Fibroblast of mammary gland (primary cell): Measurements from ENCODE around the gene PTPRK.

Source experiments
- DNase-seq: peaks from one replicate; pipeline ENCODE4 v3.0.0-alpha.2; 2010; ENCODE audit warnings: low read depth
- H3K4me3 ChIP-seq: 2 replicates; pipeline ENCODE4 v1.5.1; 2011; ENCODE audit warnings: low read depth, mild to moderate bottlenecking, low read length, moderate library complexity; ENCODE audit not compliant: control insufficient read depth
- TF ChIP-seq, protein P1 (sequence below): conservative IDR thresholded peaks from 2 replicates; pipeline ENCODE4 v1.5.1; 2011; ENCODE audit warnings: low read depth, low read length, inconsistent platforms; ENCODE audit not compliant: control insufficient read depth, insufficient read depth

The PTPRK gene

DNA sequence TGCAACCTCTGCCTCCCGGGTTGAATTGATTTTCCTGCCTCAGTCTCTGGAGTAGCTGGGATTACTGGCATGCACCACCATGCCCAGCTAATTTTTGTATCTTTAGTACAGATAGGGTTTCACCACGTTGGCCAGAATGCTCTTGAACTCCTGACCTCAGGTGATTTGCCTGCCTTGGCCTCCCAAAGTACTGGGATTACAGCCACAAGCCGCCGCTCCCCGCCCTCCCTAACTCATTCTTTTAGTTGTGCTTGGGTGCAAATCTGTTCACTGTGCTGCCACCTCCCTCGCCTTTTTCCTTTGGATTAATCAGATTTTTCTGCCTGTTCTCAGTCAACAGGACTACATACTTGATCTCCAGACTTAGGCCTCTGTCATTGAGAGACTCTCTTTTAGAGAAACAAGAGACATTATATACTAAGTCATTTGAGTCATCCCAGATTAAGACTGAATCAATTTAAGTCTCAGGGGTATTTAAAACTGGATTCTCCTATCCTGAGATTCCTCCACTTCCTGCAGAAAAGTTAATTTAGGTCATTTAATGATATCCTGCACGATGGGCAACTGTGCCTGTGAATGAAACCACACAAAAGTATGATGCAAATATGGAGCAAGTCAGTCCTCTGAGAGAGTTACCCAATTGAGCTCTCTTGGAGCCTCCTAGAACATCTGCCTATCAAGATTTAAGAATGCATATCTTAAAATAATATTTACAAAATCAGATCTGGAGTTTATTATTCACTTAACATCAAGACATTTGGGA, 483.4 kb downstream of the PTPRK start:
- TF ChIP-seq, protein P1, sequence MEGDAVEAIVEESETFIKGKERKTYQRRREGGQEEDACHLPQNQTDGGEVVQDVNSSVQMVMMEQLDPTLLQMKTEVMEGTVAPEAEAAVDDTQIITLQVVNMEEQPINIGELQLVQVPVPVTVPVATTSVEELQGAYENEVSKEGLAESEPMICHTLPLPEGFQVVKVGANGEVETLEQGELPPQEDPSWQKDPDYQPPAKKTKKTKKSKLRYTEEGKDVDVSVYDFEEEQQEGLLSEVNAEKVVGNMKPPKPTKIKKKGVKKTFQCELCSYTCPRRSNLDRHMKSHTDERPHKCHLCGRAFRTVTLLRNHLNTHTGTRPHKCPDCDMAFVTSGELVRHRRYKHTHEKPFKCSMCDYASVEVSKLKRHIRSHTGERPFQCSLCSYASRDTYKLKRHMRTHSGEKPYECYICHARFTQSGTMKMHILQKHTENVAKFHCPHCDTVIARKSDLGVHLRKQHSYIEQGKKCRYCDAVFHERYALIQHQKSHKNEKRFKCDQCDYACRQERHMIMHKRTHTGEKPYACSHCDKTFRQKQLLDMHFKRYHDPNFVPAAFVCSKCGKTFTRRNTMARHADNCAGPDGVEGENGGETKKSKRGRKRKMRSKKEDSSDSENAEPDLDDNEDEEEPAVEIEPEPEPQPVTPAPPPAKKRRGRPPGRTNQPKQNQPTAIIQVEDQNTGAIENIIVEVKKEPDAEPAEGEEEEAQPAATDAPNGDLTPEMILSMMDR, result no peak
- peak; percentile 14 for DNase-seq
- H3K4me3 ChIP-seq, result no peak overlapping the region

- TF ChIP-seq, protein P1, result no peak
- no peak for DNase-seq
- no peak overlapping the region for H3K4me3 ChIP-seq
These were observed 487.2 kb downstream of the PTPRK start for GRCh38 chr6:128033156-128033555.

DNA sequence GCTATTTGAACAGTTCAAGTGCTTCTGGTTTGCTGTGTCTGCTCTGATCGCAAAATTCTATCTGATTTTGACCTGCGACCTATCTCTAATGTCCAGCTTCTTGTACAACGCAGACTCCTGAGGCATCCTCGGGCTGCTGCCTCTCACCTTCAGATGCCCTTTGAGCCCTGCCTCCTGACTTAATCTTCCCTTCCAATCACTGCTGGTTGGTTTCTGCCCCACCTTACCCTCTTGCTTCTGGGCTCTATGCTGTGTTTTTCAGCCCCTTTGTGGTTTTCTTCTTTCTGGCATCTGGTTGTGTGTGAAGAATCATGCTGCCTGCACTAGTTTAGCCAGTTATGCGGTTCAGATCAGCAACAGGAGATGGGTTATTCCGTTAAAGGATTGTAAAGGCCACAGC, 488.4 kb downstream of the PTPRK start:
- DNase-seq, result no peak
- TF ChIP-seq, protein P1, result no peak
- no peak overlapping the region for H3K4me3 ChIP-seq

GRCh38 chr6:128029826-128030225, 490.6 kb downstream of the PTPRK start:
- DNase-seq, result no peak
- no peak overlapping the region for H3K4me3 ChIP-seq
- TF ChIP-seq, protein P1, result no peak

DNA sequence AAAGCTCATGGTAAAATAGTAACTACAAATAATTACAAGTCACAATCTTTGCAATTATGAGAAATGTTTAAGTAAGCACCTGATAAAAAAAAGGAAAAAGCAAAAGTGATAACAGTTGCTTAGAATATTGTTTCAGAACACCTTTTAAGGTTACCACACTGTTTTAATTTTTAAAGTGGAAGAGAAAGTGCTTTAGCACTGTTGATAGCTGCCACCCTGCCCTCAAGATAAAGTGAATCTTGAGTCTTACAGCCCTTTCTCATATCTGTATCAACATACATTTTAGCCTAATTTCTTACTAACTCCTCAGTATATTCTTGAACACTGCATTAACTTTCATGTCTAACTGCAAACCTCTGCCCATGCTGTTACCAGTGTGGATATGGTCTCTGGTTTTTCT, 492.2 kb downstream of the PTPRK start:
- DNase-seq, result no peak
- TF ChIP-seq, protein P1, result no peak
- no peak overlapping the region for H3K4me3 ChIP-seq

DNA sequence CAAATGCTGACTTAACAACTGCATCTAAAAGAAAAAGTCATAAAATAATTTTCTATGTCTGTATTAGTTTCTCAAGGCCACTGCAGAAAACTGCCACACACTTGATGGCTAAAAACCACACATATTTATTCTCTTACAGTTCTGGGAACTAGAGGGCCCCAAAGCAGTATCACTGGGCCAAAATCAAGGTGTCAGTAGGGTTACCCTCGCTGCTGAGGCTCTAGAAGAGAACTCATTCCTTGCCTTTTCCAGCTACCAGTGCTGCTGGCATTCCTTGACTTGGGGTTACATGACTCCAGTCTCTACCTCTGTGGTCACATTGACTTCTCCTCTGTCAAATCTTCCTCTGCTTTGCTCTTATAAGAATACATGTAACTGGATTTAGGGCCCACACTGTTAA, 494.9 kb downstream of the PTPRK start:
- DNase-seq, result no peak
- TF ChIP-seq, protein P1, result no peak
- no peak overlapping the region for H3K4me3 ChIP-seq

DNA sequence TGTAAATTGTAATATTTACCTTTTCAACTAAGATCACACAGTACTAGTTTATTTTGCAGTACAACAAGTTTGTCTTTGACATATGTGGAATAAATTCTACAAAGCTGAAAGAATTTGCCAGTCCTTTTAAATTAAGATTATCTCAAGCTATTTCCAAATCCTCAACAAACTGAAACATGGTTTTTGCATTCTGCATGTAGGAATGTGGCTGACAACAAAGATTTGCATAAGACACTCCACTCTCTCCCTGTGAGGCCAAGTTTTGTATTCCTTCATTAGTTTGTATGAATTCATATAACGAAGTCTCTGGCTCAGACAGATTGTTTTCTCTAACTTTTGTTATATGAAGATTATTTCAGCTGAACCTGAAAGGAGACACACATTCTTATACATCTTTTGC, 495.4 kb downstream of the PTPRK start:
- DNase-seq, result no peak
- H3K4me3 ChIP-seq, result no peak overlapping the region
- TF ChIP-seq, protein P1, result no peak
